ENCODE results near the gene TMEM179. TPM values are rescaled to one million over a fixed set of nuclear protein-coding genes. Genes with fewer than 3 reads are reported as not detected.
A peak's percentile ranks its signal among the peaks of the same experiment; 100 is the strongest.

TMEM179 gene
- total RNA-seq, 2 experiments from 2014 or later = not detected

DNA sequence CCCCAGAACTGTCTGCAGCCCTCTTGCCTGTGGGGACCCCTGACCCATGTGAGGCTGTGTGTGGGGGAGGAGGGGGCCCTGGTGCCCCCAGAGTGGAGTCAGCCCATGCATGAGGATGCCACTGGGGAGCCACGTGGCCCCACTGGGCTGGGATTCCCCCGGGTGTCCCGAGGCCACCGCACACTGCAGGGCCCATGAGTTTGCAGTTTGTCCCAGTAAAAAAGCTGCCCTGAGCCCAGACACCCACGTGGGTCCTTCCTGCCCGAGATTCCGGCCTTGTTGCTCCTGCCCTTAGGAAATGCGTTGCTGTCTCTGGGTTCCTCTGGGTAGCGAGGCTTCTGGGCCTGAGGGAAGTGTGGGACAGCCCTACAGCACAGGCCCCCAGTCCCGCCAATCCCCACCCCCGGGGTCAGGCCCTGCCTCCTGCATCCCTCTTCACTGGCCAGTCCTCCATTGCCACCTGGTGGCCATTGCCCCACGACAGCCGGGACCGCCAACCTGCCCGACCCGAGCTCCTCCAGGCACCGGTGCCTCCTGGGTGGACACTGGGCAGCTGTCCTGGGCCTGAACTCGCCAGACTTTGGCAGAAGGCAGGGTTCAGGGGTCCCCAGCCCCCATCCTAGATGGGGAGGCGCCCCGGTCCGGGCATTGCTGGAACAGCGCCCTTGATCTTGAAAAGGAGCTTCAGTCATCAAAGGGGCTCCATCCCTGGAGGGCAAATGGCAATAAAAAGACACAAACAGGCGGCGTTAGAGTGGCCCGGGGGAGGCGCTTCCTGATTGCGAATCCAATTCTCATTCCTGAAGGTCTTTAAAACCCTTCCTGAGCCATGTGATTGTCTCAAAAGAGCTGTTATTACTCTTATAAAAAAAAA, 40.6 kb downstream of the TMEM179 start:
- Mint-ChIP-seq H3K27ac (no peak overlapping the region), H3K36me3 (no peaks in the 10 kb centered on the region), H3K4me3 (no peak overlapping the region), H3K9me3 (no peaks in the 10 kb centered on the region), H3K4me1 (peaks cover 2% of the 10 kb centered on the region), H3K27me3 (peaks cover 23% of the 10 kb centered on the region)
- DNase-seq = peak; percentile 65

DNA sequence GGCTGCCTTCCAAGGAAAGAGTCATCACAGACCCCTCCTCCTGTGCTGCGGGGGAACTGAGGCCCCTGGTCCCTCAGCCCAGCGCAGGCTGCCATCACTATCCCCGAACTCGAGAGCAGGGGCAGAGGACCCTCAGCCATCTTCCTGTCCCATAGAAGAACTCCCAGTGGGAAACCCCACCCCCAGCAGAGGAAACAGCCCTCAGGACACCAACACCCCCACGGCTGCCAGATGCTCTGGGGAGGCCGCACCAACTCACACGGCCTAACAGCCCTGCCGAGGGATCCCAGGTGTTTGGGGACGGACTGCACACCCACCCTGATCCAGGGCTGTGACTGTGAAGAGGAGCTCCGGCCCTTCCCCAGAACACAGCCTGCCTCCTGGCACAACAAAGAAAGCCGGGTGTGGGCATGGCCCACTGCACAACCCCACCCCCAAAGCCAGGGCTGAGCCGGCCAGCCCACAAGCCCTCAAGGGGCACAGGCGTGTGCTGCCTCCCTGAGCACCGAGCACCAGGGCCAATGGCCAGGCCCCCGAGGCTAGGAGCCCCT, 41.3 kb downstream of the TMEM179 start:
- Mint-ChIP-seq H3K27me3 (peaks cover 23% of the 10 kb centered on the region), H3K9me3 (no peaks in the 10 kb centered on the region), H3K27ac (no peak overlapping the region), H3K4me1 (peaks cover 2% of the 10 kb centered on the region), H3K4me3 (no peak overlapping the region), H3K36me3 (no peaks in the 10 kb centered on the region)
- DNase-seq = no peak

DNA sequence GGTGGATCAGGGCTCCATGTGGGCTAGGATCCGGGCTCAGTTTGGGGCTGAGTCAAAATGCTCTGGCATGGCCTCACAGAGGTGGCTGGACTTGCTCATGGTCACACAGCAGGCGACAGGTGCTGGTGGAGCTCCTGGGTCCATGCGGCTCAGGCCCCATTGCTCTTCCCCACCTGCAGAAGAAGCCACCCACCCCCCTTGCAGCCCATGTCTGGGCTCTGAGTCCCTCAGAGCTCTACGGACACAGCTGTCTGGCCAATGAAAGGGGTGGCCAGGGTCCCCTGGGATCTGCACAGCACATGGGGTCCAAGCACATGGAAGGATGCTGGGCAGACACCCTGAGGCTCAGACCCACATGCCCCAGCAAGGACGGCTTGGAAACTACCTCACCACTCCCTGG, 42.0 kb downstream of the TMEM179 start:
- H3K36me3 Mint-ChIP-seq = no peaks in the 10 kb centered on the region
- no peak overlapping the region for H3K27ac Mint-ChIP-seq
- peaks cover 23% of the 10 kb centered on the region for H3K27me3 Mint-ChIP-seq
- no peak for DNase-seq
- H3K9me3 Mint-ChIP-seq = no peaks in the 10 kb centered on the region
- no peak overlapping the region for H3K4me3 Mint-ChIP-seq
- H3K4me1 Mint-ChIP-seq = peaks cover 2% of the 10 kb centered on the region

DNA sequence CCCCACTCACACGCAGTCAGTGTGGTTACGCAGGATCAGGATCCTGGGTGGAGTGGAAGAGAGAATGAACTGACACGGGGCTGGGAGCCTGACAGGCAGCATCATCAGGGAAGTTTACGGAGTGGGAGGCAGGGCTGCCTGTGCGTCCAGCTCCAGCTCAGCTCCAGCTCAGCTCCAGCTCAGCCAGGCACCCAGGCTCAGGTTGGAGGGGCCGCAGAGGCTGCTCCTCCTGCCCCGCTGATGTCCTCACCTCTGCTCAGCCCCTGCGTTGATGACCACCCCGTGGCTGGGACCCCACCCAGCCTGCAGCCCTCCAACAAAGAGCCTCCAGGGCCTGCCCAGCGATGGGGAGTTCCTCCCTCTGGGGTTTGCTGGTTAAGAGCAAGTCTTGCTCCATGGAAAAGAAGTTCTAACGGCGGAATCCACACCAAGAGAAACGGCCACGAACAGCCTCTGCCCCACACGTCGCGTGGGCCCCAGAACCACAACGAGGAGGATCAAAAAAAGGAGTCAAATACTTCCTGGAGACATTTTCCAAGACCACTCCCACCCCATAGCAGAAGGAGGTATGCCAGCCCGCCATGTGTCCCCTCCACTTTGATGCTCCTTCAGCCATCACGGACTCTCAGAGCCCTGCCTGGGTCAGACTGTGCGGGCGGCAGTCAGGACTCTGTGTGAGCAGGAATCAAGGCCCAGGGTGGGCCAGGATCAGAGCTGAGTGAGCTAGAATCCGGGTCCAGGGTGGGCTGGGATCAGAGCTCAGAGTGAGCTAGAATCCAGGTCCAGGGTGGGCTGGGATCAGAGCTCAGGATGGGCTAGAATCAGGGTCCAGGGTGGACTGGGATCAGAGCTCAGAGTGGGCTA, 42.7 kb downstream of the TMEM179 start:
- H3K36me3 Mint-ChIP-seq = no peaks in the 10 kb centered on the region
- H3K4me1 Mint-ChIP-seq = peaks cover 2% of the 10 kb centered on the region
- DNase-seq = no peak
- peaks cover 23% of the 10 kb centered on the region for H3K27me3 Mint-ChIP-seq
- H3K4me3 Mint-ChIP-seq = no peak overlapping the region
- H3K9me3 Mint-ChIP-seq = no peaks in the 10 kb centered on the region
- H3K27ac Mint-ChIP-seq = no peak overlapping the region

DNA sequence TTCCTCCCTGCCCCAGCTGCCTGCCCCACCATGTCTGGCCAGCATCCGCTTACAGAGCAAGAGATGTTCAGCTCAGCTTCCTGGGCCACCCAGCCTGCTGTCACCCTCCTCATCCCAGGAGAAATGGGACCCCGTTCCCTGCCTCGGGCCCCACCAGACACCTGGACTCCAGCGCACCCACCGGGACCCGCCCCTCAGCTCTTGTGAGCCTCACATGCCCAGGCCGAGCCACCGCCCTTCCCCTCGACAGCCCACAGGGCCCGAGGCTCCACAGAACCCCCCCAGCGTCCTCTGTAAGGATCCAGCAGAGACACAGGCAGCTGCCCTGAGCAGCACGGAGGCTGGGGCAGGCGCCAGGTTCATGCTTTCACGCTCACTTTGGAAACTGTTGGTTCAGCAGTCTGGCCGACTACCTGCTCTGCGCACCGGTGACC, 43.4 kb downstream of the TMEM179 start:
- Mint-ChIP-seq H3K4me3 (no peak overlapping the region), H3K36me3 (no peaks in the 10 kb centered on the region), H3K27ac (no peak overlapping the region), H3K9me3 (no peaks in the 10 kb centered on the region), H3K4me1 (peaks cover 2% of the 10 kb centered on the region), H3K27me3 (peaks cover 18% of the 10 kb centered on the region)
- no peak for DNase-seq

DNA sequence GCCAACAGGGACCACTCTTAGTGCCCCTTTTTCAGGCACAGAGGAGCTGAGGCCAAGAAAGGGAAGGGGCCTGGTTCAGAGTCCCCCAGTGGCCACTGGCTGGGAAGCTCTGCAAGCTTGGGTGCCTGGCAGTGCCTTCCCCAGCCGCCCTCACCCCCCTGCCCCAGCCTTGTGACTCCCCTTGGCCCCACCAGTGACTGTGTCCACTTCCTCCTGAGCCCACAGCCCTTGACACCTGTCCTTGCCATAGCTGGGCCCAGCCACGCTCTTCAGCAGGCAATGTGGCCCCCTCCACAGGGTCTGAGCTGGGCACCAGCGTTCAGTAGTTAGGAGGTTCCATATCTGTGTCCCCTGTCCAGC, 44.0 kb downstream of the TMEM179 start:
- H3K9me3 Mint-ChIP-seq = no peaks in the 10 kb centered on the region

DNA sequence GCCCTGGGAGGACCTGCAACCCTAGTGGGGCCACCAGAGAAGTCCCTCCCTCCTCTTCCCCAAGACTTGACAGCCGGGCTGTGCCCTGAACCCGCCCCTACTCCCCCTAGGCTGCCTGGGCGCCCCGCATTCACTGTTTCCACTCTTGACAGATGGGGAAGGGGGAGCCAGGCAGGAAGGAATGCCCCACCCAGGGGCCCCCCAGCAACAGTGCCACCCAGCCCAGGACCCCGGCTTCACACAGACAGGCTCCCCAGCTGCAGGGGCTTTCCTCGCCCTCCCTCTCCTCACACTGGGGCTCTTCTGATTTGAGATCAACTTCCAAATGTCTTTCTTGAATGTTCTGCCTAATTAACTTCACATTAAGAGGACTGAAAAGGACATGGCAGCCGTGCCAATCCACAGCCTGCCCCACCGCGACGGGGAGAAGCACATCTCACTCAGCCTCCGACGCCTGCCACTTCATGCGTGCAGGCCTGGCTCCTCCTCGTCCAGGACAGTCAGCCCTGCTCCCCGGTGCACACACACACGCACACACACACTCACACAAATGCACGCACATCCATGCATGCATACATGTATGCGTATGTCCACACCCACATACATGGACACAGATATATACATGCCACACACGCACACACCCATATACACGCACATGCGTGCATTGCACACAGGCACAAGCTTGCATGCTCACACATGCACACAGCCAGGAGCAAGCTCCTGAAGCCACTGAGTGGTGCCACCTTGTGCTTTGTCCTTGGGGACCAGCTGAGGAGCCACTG, 44.6 kb downstream of the TMEM179 start:
- Mint-ChIP-seq H3K27me3 (peaks cover 11% of the 10 kb centered on the region), H3K27ac (no peak overlapping the region), H3K4me3 (no peak overlapping the region), H3K4me1 (peaks cover 2% of the 10 kb centered on the region), H3K36me3 (no peaks in the 10 kb centered on the region), H3K9me3 (no peaks in the 10 kb centered on the region)
- DNase-seq = no peak

More for the DNA sequence above, 44.0 kb downstream of the TMEM179 start:
- Mint-ChIP-seq H3K27ac (no peak overlapping the region), H3K36me3 (no peaks in the 10 kb centered on the region), H3K4me3 (no peak overlapping the region), H3K4me1 (peaks cover 2% of the 10 kb centered on the region), H3K27me3 (peaks cover 15% of the 10 kb centered on the region)
- DNase-seq = no peak

DNA sequence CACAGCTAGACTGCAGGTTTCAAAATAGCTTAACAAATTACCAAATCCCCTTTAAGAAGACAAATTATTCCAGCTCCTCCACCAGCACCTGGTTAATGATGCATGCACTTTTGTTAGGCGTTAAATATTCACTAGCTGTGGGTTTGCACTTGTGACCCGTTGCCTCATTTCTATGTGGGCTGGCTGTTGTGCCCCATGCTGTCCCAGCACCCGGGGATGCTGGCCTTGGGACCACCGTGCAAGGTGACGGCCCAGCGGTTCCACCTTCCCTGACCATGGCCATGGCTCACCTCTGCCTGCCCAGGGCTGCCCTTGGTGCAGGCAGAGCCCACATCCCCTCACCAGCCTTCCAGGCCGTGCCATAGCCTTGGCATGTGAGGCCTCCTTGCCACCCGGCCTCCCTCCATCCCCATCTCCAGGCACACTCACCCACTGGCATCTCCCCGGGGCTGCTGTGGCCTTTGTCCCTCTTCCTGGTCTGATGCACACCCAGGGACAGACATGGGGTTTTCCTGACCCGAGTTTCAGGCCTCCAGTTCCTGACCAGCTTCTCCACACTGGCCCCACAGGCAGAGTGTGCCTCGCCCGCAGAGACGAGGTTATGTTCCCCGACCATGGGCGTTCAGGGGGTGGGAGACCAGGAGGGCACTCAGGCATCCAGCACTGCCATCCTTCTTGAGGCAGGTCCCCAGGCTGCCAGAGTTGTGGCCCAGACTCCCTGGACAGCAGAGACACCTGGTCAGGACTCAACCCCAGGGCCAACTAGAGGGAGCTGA, 45.4 kb downstream of the TMEM179 start:
- no peaks in the 10 kb centered on the region for H3K9me3 Mint-ChIP-seq
- H3K4me3 Mint-ChIP-seq = no peak overlapping the region
- no peak overlapping the region for H3K27ac Mint-ChIP-seq
- no peaks in the 10 kb centered on the region for H3K36me3 Mint-ChIP-seq
- peaks cover 5% of the 10 kb centered on the region for H3K27me3 Mint-ChIP-seq
- peaks cover 2% of the 10 kb centered on the region for H3K4me1 Mint-ChIP-seq
- DNase-seq = no peak

DNA sequence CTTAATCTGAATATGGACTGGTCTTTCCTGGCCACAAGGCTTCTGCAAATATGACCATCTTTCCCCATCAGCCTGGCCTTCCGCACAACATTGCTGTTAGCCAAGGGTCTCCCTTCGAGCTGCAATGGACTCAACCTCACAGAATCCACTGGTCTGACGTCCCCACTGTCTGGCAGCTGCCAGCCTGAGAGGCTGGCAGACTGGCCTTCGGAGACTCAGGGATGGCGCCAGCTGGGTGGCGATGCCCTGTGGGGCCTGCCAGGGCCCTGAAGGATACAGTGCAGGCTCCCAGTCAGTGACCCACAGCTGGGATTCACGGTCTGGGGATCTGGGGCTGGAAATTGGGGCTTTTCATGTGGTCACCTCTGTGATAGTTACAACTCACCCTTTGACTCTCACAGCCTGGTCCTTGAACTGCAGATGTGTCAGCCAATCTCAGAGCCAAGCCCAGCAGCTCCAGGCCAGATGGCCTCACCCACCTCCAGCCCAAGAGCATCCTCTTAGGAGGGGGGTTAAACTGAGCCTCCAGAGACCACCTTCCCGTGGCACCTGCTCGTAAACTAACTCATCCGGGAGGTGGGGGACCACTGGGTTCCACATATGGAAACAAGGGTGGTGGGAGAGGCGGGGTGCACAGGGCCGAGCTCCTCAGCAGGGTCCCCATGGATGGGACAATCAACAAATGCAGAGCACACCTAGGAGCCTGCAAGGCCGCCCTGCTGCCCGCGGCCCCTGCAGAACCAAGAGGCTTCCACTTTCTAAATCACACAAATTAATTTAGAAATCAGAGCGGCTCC, 46.1 kb downstream of the TMEM179 start:
- Mint-ChIP-seq H3K9me3 (no peaks in the 10 kb centered on the region), H3K27me3 (no peaks in the 10 kb centered on the region), H3K36me3 (no peaks in the 10 kb centered on the region), H3K4me1 (no peaks in the 10 kb centered on the region), H3K4me3 (no peak overlapping the region), H3K27ac (no peak overlapping the region)
- DNase-seq = no peak

DNA sequence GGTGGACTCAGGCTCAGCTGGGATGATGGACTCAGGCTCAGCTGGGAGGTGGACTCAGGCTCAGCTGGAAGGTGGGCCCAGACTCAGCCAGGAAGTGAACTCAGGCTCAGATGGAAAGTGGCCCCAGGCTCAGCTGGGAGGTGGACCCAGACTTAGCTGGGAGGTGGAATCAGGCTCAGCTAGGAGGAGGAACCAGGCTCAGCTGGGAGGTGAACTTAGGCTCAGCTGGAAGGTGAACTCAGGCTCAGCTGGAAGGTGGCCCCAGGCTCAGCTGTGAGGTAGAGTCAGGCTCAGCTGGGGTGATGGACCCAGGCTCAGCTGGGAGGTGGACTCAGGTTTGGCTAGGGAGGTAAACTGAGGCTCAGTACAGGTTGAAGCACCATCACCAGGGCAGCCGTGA, 46.8 kb downstream of the TMEM179 start:
- no peaks in the 10 kb centered on the region for H3K9me3 Mint-ChIP-seq
- no peaks in the 10 kb centered on the region for H3K36me3 Mint-ChIP-seq
- H3K4me1 Mint-ChIP-seq = no peaks in the 10 kb centered on the region
- H3K27ac Mint-ChIP-seq = no peak overlapping the region
- H3K4me3 Mint-ChIP-seq = no peak overlapping the region
- DNase-seq = no peak
- H3K27me3 Mint-ChIP-seq = no peaks in the 10 kb centered on the region

DNA sequence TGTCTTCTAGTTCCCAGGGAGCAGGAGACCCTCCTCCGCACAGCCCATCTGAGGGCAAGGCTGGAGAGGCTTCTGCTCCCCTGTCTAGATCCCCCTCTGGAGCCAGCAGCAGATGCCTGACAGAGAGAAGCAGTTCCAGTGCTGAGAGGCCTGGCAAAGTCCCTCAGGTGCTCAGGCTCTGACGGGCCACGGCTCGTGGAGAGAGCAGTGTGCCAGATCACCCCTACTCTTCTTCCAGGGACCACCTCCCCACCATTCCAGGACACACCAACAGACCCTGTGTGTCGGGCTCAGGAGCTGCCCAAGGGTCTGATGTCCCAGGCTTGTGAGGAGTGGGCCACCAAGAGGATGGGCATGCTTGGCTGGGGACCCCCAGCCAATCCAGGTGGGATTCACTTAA, 47.5 kb downstream of the TMEM179 start:
- no peak for DNase-seq
- no peaks in the 10 kb centered on the region for H3K9me3 Mint-ChIP-seq
- no peak overlapping the region for H3K4me3 Mint-ChIP-seq
- H3K36me3 Mint-ChIP-seq = no peaks in the 10 kb centered on the region
- H3K27ac Mint-ChIP-seq = no peak overlapping the region
- H3K27me3 Mint-ChIP-seq = no peaks in the 10 kb centered on the region
- H3K4me1 Mint-ChIP-seq = no peaks in the 10 kb centered on the region

DNA sequence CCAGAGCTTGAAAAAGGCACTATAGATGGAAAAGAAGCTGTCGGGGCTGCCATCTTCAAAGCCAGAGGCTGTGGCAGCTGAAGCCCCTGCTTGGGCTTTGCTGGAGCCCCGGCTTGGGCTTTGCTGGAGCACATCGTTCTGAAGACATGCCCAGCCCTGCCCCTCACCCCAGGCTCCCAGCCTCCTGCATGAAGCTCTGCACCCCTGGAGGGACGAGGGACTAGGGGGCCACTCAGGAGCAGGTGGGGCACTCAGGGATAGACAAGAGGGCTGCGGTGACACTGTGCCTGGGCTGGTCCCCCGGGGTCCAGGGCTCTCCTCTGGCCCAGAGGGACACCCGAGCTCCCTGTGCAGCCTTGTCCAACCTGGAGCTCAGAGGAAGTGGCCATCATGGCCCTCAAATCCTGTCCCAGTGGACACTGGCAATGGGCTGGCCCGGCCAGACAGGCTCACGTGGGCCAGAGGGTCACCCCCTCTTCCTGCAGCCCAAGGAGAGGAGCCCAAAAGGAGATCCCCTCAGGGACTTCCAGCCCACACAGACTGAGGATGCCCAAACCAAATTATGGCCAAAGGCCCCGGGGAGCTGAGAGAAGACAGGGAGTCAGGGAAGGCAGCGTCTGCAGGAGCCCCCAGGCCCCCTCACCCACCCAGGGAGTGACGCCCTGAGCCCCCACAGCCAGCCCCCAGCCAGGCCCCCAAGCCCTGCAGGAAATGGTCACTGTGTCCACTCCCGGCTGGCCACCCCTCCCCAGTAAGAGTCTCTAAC, 48.1 kb downstream of the TMEM179 start:
- H3K27ac Mint-ChIP-seq = no peak overlapping the region
- no peaks in the 10 kb centered on the region for H3K36me3 Mint-ChIP-seq
- H3K27me3 Mint-ChIP-seq = no peaks in the 10 kb centered on the region
- DNase-seq = no peak
- no peaks in the 10 kb centered on the region for H3K4me1 Mint-ChIP-seq
- H3K9me3 Mint-ChIP-seq = no peaks in the 10 kb centered on the region
- no peak overlapping the region for H3K4me3 Mint-ChIP-seq

Measured in activated naive CD8-positive, alpha-beta T cell treated with anti-CD3 and anti-CD28 coated beads for 36 hours (primary cell).